NCI-H524 (cell line): ENCODE measurements around the gene SLC9A9.

Experiments
- DNase-seq, 2 experiments: peaks; one replicate each; lab custom pipeline; 2025; lab: John Stamatoyannopoulos, UW

SLC9A9 gene

GRCh38 chr3:143414571-143415253, 433.6 kb downstream of the SLC9A9 start:
- DNase-seq, result no peak

GRCh38 chr3:143413372-143413771, 434.9 kb downstream of the SLC9A9 start:
- no peak for DNase-seq

GRCh38 chr3:143412084-143412483, 436.2 kb downstream of the SLC9A9 start:
- no peak for DNase-seq

GRCh38 chr3:143410259-143410658, 438.0 kb downstream of the SLC9A9 start:
- no peak for DNase-seq

GRCh38 chr3:143408771-143409170, 439.5 kb downstream of the SLC9A9 start:
- no peak for DNase-seq

GRCh38 chr3:143402602-143403001, 445.7 kb downstream of the SLC9A9 start:
- DNase-seq, result no peak

- no peak for DNase-seq
Observed at GRCh38 chr3:143396790-143397189, 451.5 kb downstream of the SLC9A9 start.

GRCh38 chr3:143389388-143389787, 458.9 kb downstream of the SLC9A9 start:
- no peak for DNase-seq

- DNase-seq, result no peak
Observed at GRCh38 chr3:143387425-143387824, 460.8 kb downstream of the SLC9A9 start.

- no peak for DNase-seq
Observed at GRCh38 chr3:143384076-143384475, 464.2 kb downstream of the SLC9A9 start.

- no peak for DNase-seq
Observed at GRCh38 chr3:143383421-143383820, 464.8 kb downstream of the SLC9A9 start.

GRCh38 chr3:143382816-143383215, 465.5 kb downstream of the SLC9A9 start:
- no peak for DNase-seq

GRCh38 chr3:143380449-143380848, 467.8 kb downstream of the SLC9A9 start:
- DNase-seq, result no peak

GRCh38 chr3:143375698-143376097, 472.6 kb downstream of the SLC9A9 start:
- DNase-seq, result no peak

GRCh38 chr3:143367171-143367570, 481.1 kb downstream of the SLC9A9 start:
- no peak for DNase-seq

GRCh38 chr3:143366672-143367071, 481.6 kb downstream of the SLC9A9 start:
- DNase-seq, result no peak

- DNase-seq, result no peak
Observed at GRCh38 chr3:143363949-143364348, 484.3 kb downstream of the SLC9A9 start.

GRCh38 chr3:143363276-143363675, 485.0 kb downstream of the SLC9A9 start:
- DNase-seq, result no peak

GRCh38 chr3:143362115-143362991, 485.9 kb downstream of the SLC9A9 start:
- DNase-seq, result no peak

GRCh38 chr3:143361589-143361988, 486.7 kb downstream of the SLC9A9 start:
- DNase-seq, result no peak

GRCh38 chr3:143360244-143360643, 488.0 kb downstream of the SLC9A9 start:
- DNase-seq, result no peak

GRCh38 chr3:143358793-143359491, 489.3 kb downstream of the SLC9A9 start:
- no peak for DNase-seq
